HepG2 (cell line): ENCODE measurements around the gene COL8A1. TPM values are rescaled to one million over a fixed set of nuclear protein-coding genes. Genes with fewer than 3 reads are reported as not detected.

ENCODE experiments used
- ATAC-seq: fragments of 200-7000 bp; cut with Tn5 transposase; 3 replicates; pipeline ENCODE4 v1.9.1; 2020; ENCODE audit warnings: mild to moderate bottlenecking, moderate library complexity
- BruUV-seq: library from RNA; stranded (reverse); fragments of 400-500 nt; replicated peaks from 2 replicates; lab custom pipeline; 2021; lab: Mats Ljungman, UMichigan
- CTCF ChIA-PET: fragments of 300-600 bp; formaldehyde crosslinking; extraction: SDS; loops from one replicate; lab custom pipeline; 2021; ENCODE audit warnings: low total read pairs, inconsistent platforms, low intra/inter-chr PET ratio; lab: Yijun Ruan, JAX
- POLR2A ChIA-PET: fragments of 350-600 bp; sonication (Branson Sonifier 250); formaldehyde crosslinking; loops from one replicate; lab custom pipeline; 2020; ENCODE audit warnings: antibody characterized with exemption, inconsistent platforms; lab: Yijun Ruan, JAX
- DNase-seq: peaks from one replicate; pipeline ENCODE4 v3.0.0-alpha.2; 2015; ENCODE audit warnings: low spot score
- FAIRE-seq: peaks from 3 replicates; lab custom pipeline; 2011; peaks lifted over from hg19 to GRCh38; lab: Jason Lieb, UNC
- H2AFZ ChIP-seq: one replicate; pipeline ENCODE4 v1.6.1; 2011; ENCODE audit warnings: low read length, inconsistent platforms
- H3K27ac ChIP-seq: fragments of 300-600 bp; 3 replicates; pipeline ENCODE4 v1.8.0; 2011; ENCODE audit warnings: mixed run types, mild to moderate bottlenecking, mixed read lengths, low read length, inconsistent platforms; ENCODE audit not compliant: insufficient read depth; ENCODE audit errors: extremely low read length
- H3K27me3 ChIP-seq, 2 experiments: fragments of 200-600 bp in 1 of 2; 2 replicates in 1 of 2; 3 replicates in 1 of 2; pipeline versions ENCODE4 v1.6.0 to v1.8.0; 2011; ENCODE audit warnings: low read length in 2 of 2, mild to moderate bottlenecking in 2 of 2, moderate library complexity in 2 of 2, inconsistent platforms in 1 of 2; ENCODE audit not compliant: insufficient read depth in 2 of 2, control insufficient read depth in 1 of 2
- H3K36me3 ChIP-seq, 2 experiments: fragments of 200-600 bp in 1 of 2; replicated peaks in 1 of 2; 2 replicates in 1 of 2; 3 replicates in 1 of 2; pipeline versions ENCODE4 v1.5.1 to v1.8.0; 2011; ENCODE audit warnings: low read length in 2 of 2, inconsistent platforms in 1 of 2; ENCODE audit not compliant: insufficient read depth in 2 of 2, control insufficient read depth in 1 of 2
- H3K4me1 ChIP-seq: 2 replicates; pipeline ENCODE4 v1.5.1; 2012; ENCODE audit warnings: low read length, inconsistent platforms; ENCODE audit not compliant: insufficient read depth
- H3K4me2 ChIP-seq: 2 replicates; pipeline ENCODE4 v1.6.0; 2011; ENCODE audit warnings: low read depth, low read length, inconsistent platforms
- H3K4me3 ChIP-seq, 3 experiments: fragments of 200-600 bp in 1 of 3; sonication (generic), shearing (Covaris generic) in 1 of 3; replicated peaks in 1 of 3; 2 replicates each; pipeline ENCODE4 v1.5.1; 2011 to 2016; ENCODE audit warnings: low read length in 3 of 3, inconsistent platforms in 2 of 3, low read depth in 2 of 3, mild to moderate bottlenecking in 2 of 3, control low read depth in 1 of 3, mixed read lengths in 1 of 3; ENCODE audit not compliant: insufficient read depth in 1 of 3
- H3K79me2 ChIP-seq: one replicate; pipeline ENCODE4 v1.6.1; 2011; ENCODE audit warnings: low read length, inconsistent platforms; ENCODE audit not compliant: insufficient read depth
- H3K9ac ChIP-seq: 2 replicates; pipeline ENCODE4 v1.6.0; 2011; ENCODE audit warnings: mild to moderate bottlenecking, low read depth, low read length, inconsistent platforms; ENCODE audit not compliant: insufficient read depth
- H3K9me3 ChIP-seq: 2 replicates; pipeline ENCODE4 v1.5.1; 2012; ENCODE audit warnings: mild to moderate bottlenecking, low read length
- H4K20me1 ChIP-seq: 2 replicates; pipeline ENCODE4 v1.6.0; 2011; ENCODE audit warnings: inconsistent platforms, mild to moderate bottlenecking, low read length, moderate library complexity; ENCODE audit not compliant: insufficient read depth
- HMGA1 ChIP-seq: sonication (generic); formaldehyde crosslinking; conservative IDR thresholded peaks from 2 replicates; pipeline ENCODE4 v1.4.0; 2020; ENCODE audit warnings: missing genetic modification reagents
- RFX5 ChIP-seq: IDR thresholded peaks from 2 replicates; pipeline ENCODE4 v1.6.1; 2011; ENCODE audit warnings: low read depth, low read length, improper control_type of control experiment
- YEATS2 ChIP-seq: sonication (generic); formaldehyde crosslinking; IDR thresholded peaks from 2 replicates; pipeline ENCODE4 v1.4.0; 2020; ENCODE audit warnings: missing genetic modification reagents, borderline replicate concordance
- ZNF713 ChIP-seq: sonication (generic); formaldehyde crosslinking; IDR thresholded peaks from 2 replicates; pipeline ENCODE4 v1.4.0; 2020; ENCODE audit warnings: mild to moderate bottlenecking, missing genetic modification reagents
- ZNF790 ChIP-seq: sonication (generic); formaldehyde crosslinking; IDR thresholded peaks from 2 replicates; pipeline ENCODE4 v1.8.0; 2022; ENCODE audit warnings: missing genetic modification reagents, mild to moderate bottlenecking, borderline replicate concordance
- WGBS: methylation state at CpG from one replicate; pipeline ENCODE4 v1.1.6; 2017; ENCODE audit warnings: low lambda C conversion rate; 5-methylcytosine and 5-hydroxymethylcytosine counted together
- in situ Hi-C: cut with HindIII; loops from 2 replicates; pipeline ENCODE4 v1.10.0; 2017; ENCODE audit warnings: low pct_unique_long_range_greater_than_20kb; ENCODE audit not compliant: extremely low pct_ligation_motif_present
- intact Hi-C: fragments of 100-400 bp; cut with micrococcal nuclease; formaldehyde crosslinking; loops from one replicate; pipeline ENCODE4 v1.10.0; 2022; ENCODE audit not compliant: unreplicated experiment
- polyA plus RNA-seq, 8 experiments: library from polyadenylated mRNA; depleted of rRNA in 3 of 8; stranded (reverse) in 7 of 8; unstranded in 1 of 8; fragments of >200 nt; fragmentation: Illumina TruSeq in 4 of 8; extraction: Trizol in 4 of 8; gene quantifications; 2 replicates each; pipeline versions ENCODE4 v1.2.1 to v1.2.3, GENCODE V29; 2011 to 2016; ENCODE audit warnings: low read depth in 4 of 8, missing spikeins in 1 of 8, mixed read lengths in 1 of 8; ENCODE audit not compliant: insufficient read depth in 1 of 8
- total RNA-seq, 5 experiments: library from RNA; depleted of rRNA; stranded (reverse); fragments of >200 nt; fragmentation: Illumina TruSeq; extraction: Trizol; gene quantifications; 2 replicates each; pipeline ENCODE4 v1.2.3, GENCODE V29; 2016; ENCODE audit warnings: low read depth in 1 of 5
- TF ChIP-seq, protein P1 (sequence below): sonication (generic); formaldehyde crosslinking; IDR thresholded peaks from 2 replicates; pipeline ENCODE4 v1.5.0; 2020; ENCODE audit warnings: missing genetic modification reagents, mild to moderate bottlenecking, borderline replicate concordance
- TF ChIP-seq, protein P2 (sequence below), 2 experiments: sonication (generic) in 1 of 2; formaldehyde crosslinking in 1 of 2; IDR thresholded peaks; 2 replicates each; pipeline versions ENCODE4 v1.5.1 to v1.6.1; 2011 to 2020; ENCODE audit warnings: borderline replicate concordance in 1 of 2, low read depth in 1 of 2, low read length in 1 of 2, mild to moderate bottlenecking in 1 of 2, missing genetic modification reagents in 1 of 2, moderate library complexity in 1 of 2
- TF ChIP-seq, protein P3 (sequence below): sonication (generic); formaldehyde crosslinking; IDR thresholded peaks from 2 replicates; pipeline ENCODE4 v1.8.0; 2022; ENCODE audit warnings: missing genetic modification reagents, mild to moderate bottlenecking, moderate library complexity, borderline replicate concordance

COL8A1 gene
- total and polyA plus RNA-seq, 2 of the 13 experiments (the other 11 are each of a cell fraction or from before 2014, with no cell fraction given), result not detected

DNA sequence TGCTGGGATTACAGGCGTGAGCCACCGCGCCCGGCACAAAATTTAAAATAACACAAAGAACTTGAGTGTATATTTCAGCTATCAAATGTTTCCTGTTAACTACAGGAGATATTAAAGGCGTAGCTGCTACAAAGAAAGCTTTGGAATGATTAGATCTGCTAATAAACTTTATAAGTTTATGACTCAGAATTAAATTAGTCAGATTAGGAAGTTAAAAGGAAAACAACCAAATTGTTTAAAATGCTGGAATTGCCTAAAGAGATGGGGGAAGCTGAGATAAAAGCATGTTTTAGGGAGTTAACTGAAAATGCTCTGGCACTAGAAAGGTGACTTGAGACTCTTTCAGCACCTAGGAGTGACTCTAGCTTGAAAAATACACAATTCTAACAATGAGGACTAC, 58.9 kb downstream of the COL8A1 start (continued):
- no peak for TF ChIP-seq RFX5
- no peak for TF ChIP-seq HMGA1 (CRISPR knock-in tag)
- TF ChIP-seq, protein P1, sequence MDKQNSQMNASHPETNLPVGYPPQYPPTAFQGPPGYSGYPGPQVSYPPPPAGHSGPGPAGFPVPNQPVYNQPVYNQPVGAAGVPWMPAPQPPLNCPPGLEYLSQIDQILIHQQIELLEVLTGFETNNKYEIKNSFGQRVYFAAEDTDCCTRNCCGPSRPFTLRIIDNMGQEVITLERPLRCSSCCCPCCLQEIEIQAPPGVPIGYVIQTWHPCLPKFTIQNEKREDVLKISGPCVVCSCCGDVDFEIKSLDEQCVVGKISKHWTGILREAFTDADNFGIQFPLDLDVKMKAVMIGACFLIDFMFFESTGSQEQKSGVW (CRISPR knock-in tag), result no peak
- TF ChIP-seq, protein P2, sequence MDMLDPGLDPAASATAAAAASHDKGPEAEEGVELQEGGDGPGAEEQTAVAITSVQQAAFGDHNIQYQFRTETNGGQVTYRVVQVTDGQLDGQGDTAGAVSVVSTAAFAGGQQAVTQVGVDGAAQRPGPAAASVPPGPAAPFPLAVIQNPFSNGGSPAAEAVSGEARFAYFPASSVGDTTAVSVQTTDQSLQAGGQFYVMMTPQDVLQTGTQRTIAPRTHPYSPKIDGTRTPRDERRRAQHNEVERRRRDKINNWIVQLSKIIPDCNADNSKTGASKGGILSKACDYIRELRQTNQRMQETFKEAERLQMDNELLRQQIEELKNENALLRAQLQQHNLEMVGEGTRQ (IDR thresholded peaks at IDR 0.05; ENCODE audit: low read depth, low read length), result no peak
- TF ChIP-seq, protein P2 (CRISPR knock-in tag; IDR thresholded peaks at IDR 0.05; ENCODE audit: borderline replicate concordance), result no peak
- TF ChIP-seq ZNF713 (CRISPR knock-in tag), result no peak
- no peak for TF ChIP-seq YEATS2 (CRISPR knock-in tag)
- TF ChIP-seq ZNF790 (CRISPR knock-in tag), result no peak
- TF ChIP-seq, all 625 proteins: peak for 0

DNA sequence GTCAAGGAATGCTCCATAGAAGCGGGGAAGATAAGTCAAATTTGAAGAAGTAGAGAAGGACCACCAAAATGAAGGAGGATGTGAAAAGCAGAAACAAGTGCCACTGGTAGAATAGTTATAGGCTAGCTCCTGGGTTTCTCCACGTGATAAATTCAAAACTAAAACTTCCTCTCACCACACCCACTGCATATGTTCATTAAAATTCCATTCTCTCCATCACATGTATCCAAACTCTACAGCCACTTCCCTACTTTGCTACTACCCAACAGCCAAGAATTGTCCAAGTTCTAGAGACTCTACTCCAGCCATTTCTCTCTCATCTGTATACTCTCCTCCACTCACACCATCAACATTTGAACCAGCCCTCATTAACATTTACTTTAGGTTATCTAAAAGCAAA, 60.5 kb downstream of the COL8A1 start:
- Histone ChIP-seq H3K36me3 (no peaks in the 10 kb centered on the region), H3K79me2 (no peaks in the 10 kb centered on the region), H3K9me3 (no peaks in the 10 kb centered on the region), H3K27ac (no peak overlapping the region), H3K27me3 (peaks cover 0 to 4% of the 10 kb centered on the region in 2 experiments; a peak in 1 of 5 replicates), H3K9ac (no peak overlapping the region), H4K20me1 (no peaks in the 10 kb centered on the region), H3K4me2 (no peak overlapping the region), H3K4me3 (no peak overlapping the region), H3K4me1 (no peaks in the 10 kb centered on the region), H2AFZ (no peak overlapping the region)
- FAIRE-seq, result no peak
- no peak for ATAC-seq
- intact Hi-C loops, result no loop called here
- 0% methylated on average over 2 of the region's 2 CpGs for WGBS
- POLR2A ChIA-PET, result no interaction called here
- TF ChIP-seq, protein P3, sequence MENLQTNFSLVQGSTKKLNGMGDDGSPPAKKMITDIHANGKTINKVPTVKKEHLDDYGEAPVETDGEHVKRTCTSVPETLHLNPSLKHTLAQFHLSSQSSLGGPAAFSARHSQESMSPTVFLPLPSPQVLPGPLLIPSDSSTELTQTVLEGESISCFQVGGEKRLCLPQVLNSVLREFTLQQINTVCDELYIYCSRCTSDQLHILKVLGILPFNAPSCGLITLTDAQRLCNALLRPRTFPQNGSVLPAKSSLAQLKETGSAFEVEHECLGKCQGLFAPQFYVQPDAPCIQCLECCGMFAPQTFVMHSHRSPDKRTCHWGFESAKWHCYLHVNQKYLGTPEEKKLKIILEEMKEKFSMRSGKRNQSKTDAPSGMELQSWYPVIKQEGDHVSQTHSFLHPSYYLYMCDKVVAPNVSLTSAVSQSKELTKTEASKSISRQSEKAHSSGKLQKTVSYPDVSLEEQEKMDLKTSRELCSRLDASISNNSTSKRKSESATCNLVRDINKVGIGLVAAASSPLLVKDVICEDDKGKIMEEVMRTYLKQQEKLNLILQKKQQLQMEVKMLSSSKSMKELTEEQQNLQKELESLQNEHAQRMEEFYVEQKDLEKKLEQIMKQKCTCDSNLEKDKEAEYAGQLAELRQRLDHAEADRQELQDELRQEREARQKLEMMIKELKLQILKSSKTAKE, result no peak
- no TSS peak for BruUV-seq
- DNase-seq, result no peak
- in situ Hi-C loops, result no loop called here
- CTCF ChIA-PET, result no interaction called here
